CD14-positive monocyte (primary cell): ENCODE measurements around the gene TAGAP. TPM values are rescaled to one million over a fixed set of nuclear protein-coding genes. Genes with fewer than 3 reads are reported as not detected.
A peak's percentile ranks its signal among the peaks of the same experiment; 100 is the strongest.

Source experiments
- DNase-seq, 3 donors: peaks; one replicate each; pipeline ENCODE4 v3.0.0-alpha.2; 2011 to 2022
- H2AFZ ChIP-seq: 2 replicates; pipeline ENCODE4 v1.6.0; 2012; ENCODE audit warnings: mild to moderate bottlenecking, low read depth, low read length, inconsistent platforms; ENCODE audit not compliant: insufficient read depth, poor library complexity, severe bottlenecking
- H3K27ac ChIP-seq, 2 donors: 1 replicate in 1 of 2; 2 replicates in 1 of 2; pipeline ENCODE4 v1.5.1; 2012 to 2013; ENCODE audit warnings: low read length in 2 of 2, control low read depth in 1 of 2, inconsistent platforms in 1 of 2, low read depth in 1 of 2, mild to moderate bottlenecking in 1 of 2
- H3K27me3 ChIP-seq, 2 donors: one replicate each; pipeline versions ENCODE4 v1.6.0 to v1.6.1; 2011 to 2013; ENCODE audit warnings: low read length in 2 of 2; ENCODE audit not compliant: control insufficient read depth in 2 of 2, insufficient read depth in 2 of 2
- H3K36me3 ChIP-seq, 2 donors: replicated peaks in 1 of 2; 1 replicate in 1 of 2; 2 replicates in 1 of 2; pipeline versions ENCODE4 v1.5.1 to v1.6.1; 2012 to 2013; ENCODE audit warnings: low read length in 2 of 2, control low read depth in 1 of 2, inconsistent platforms in 1 of 2, mild to moderate bottlenecking in 1 of 2; ENCODE audit not compliant: insufficient read depth in 2 of 2, control insufficient read depth in 1 of 2
- H3K4me1 ChIP-seq, 2 donors: 1 replicate in 1 of 2; 2 replicates in 1 of 2; pipeline versions ENCODE4 v1.5.1 to v1.6.1; 2012 to 2013; ENCODE audit warnings: low read length in 2 of 2, control low read depth in 1 of 2, inconsistent platforms in 1 of 2, mild to moderate bottlenecking in 1 of 2, moderate library complexity in 1 of 2; ENCODE audit not compliant: insufficient read depth in 2 of 2, control insufficient read depth in 1 of 2
- H3K4me2 ChIP-seq: replicated peaks from 2 replicates; pipeline ENCODE3; 2012; ENCODE audit warnings: low read length, moderate library complexity, mild to moderate bottlenecking; ENCODE audit not compliant: poor library complexity, severe bottlenecking; ENCODE audit errors: extremely low read depth
- H3K4me3 ChIP-seq, 3 experiments: fragments of 200-600 bp in 1 of 3; sonication (generic) in 1 of 3; replicated peaks in 1 of 3; 1 replicate in 2 of 3; 2 replicates in 1 of 3; pipeline ENCODE4 v1.5.1; 2011 to 2013; ENCODE audit warnings: low read length in 3 of 3, mild to moderate bottlenecking in 3 of 3, control low read depth in 2 of 3, low read depth in 2 of 3, inconsistent platforms in 1 of 3, moderate library complexity in 1 of 3
- H3K79me2 ChIP-seq: 2 replicates; pipeline ENCODE4 v1.6.0; 2012; ENCODE audit warnings: mild to moderate bottlenecking, control low read depth, inconsistent platforms, low read length, moderate library complexity; ENCODE audit not compliant: insufficient read depth
- H3K9ac ChIP-seq: 2 replicates; pipeline ENCODE4 v1.6.0; 2017; ENCODE audit warnings: low read length, mild to moderate bottlenecking; ENCODE audit not compliant: insufficient read depth, poor library complexity, severe bottlenecking
- H3K9me3 ChIP-seq, 2 donors: replicated peaks in 1 of 2; 1 replicate in 1 of 2; 2 replicates in 1 of 2; pipeline versions ENCODE4 v1.5.1 to v1.6.1; 2012 to 2013; ENCODE audit warnings: low read length in 2 of 2, control low read depth in 1 of 2; ENCODE audit not compliant: control insufficient read depth in 1 of 2, insufficient read depth in 1 of 2
- H4K20me1 ChIP-seq: 2 replicates; pipeline ENCODE4 v1.6.0; 2012; ENCODE audit warnings: mild to moderate bottlenecking, low read length, control low read depth, moderate library complexity; ENCODE audit not compliant: insufficient read depth
- H3K27ac Mint-ChIP-seq, 7 donors: one replicate each; pipeline ENCODE4 v1.8.0; 2020; ENCODE audit warnings: mild to moderate bottlenecking in 7 of 7, mixed read lengths in 7 of 7, moderate library complexity in 6 of 7, inconsistent platforms in 2 of 7
- H3K27me3 Mint-ChIP-seq, 3 donors: one replicate each; pipeline ENCODE4 v1.8.0; 2021 to 2022; ENCODE audit warnings: low read depth in 3 of 3, mild to moderate bottlenecking in 3 of 3, mixed read lengths in 3 of 3, moderate library complexity in 3 of 3, inconsistent platforms in 1 of 3
- H3K36me3 Mint-ChIP-seq, 2 donors: one replicate each; pipeline ENCODE4 v1.8.0; 2020; ENCODE audit warnings: mixed read lengths in 2 of 2, inconsistent platforms in 1 of 2, mild to moderate bottlenecking in 1 of 2
- H3K4me1 Mint-ChIP-seq: one replicate; pipeline ENCODE4 v1.8.0; 2020; ENCODE audit warnings: mild to moderate bottlenecking, mixed read lengths
- H3K4me3 Mint-ChIP-seq, 2 donors: one replicate each; pipeline ENCODE4 v1.8.0; 2020; ENCODE audit warnings: mild to moderate bottlenecking in 2 of 2, mixed read lengths in 2 of 2, moderate library complexity in 1 of 2
- H3K9me3 Mint-ChIP-seq, 7 donors: one replicate each; pipeline ENCODE4 v1.8.0; 2020 to 2022; ENCODE audit warnings: mixed read lengths in 7 of 7, mild to moderate bottlenecking in 6 of 7, moderate library complexity in 6 of 7, inconsistent platforms in 2 of 7
- WGBS: methylation state at CpG from one replicate; pipeline ENCODE4 v1.1.5; 2013; ENCODE audit warnings: missing lambda C conversion rate; ENCODE audit not compliant: insufficient coverage; 5-methylcytosine and 5-hydroxymethylcytosine counted together
- intact Hi-C, 2 donors: fragments of 100-400 bp; cut with micrococcal nuclease; formaldehyde crosslinking; loops; one replicate each; pipeline versions ENCODE4 v1.15.0 to v1.15.1; 2023
- polyA plus RNA-seq, 3 donors: library from polyadenylated mRNA; depleted of rRNA in 1 of 3; unstranded in 2 of 3; stranded (reverse) in 1 of 3; fragments of 300-500 nt in 2 of 3; fragments of >200 nt in 1 of 3; fragmentation: Illumina TruSeq in 2 of 3; gene quantifications; 1 replicate in 2 of 3; 2 replicates in 1 of 3; pipeline ENCODE4 v1.2.3, GENCODE V29; 2012 to 2021
- TF ChIP-seq, protein P1 (sequence below): fragments of 200-600 bp; IDR thresholded peaks from one replicate; pipeline ENCODE4 v1.8.0; 2022; ENCODE audit warnings: antibody characterized with exemption, mild to moderate bottlenecking

TAGAP gene
- polyA plus RNA-seq, 3 donors = 51.9 to 299 (median 59.1) TPM

DNA sequence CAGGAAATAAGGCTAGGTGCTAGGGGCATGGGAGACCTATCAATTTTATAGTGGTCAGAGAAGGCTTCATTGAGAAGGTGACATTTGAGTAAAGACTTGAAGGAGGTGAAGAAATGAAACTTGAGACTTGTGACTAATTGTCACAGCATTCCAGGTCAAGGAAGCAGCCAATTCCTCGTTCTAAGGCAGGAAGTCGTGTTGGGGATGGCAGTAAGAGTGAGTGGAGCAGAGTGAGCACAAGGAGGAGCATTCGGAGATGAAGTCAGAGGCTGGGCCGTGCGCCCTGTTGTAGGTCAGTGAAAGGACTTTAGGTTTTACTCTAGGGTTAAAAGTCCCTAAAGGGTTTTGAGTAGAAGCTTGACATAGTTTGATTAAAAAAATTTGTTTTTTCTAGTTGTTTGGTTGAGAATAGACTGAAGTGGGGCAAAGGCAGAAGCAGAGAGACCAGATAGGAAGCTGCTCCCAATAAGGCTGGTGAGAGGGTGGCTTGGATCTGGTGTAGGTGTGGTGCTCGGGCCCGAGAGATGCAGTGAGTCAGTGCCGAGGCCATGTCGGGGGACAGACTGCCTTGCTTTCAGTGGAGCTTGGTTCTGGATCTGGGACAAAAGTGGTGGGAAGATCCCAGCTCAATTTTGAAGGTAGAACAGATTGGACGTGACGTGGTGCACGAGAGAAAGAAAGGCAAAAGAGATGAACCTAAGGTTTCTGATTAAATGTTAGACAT is 42.2 kb downstream of the TAGAP start:
- H4K20me1 ChIP-seq = no peaks in the 10 kb centered on the region
- no peak overlapping the region for H3K9ac ChIP-seq
- no peak overlapping the region for H2AFZ ChIP-seq
- no peaks in the 10 kb centered on the region for H3K9me3 ChIP-seq
- H3K27ac ChIP-seq = no peak overlapping the region
- H3K36me3 ChIP-seq = no peaks in the 10 kb centered on the region
- TF ChIP-seq, protein P1, sequence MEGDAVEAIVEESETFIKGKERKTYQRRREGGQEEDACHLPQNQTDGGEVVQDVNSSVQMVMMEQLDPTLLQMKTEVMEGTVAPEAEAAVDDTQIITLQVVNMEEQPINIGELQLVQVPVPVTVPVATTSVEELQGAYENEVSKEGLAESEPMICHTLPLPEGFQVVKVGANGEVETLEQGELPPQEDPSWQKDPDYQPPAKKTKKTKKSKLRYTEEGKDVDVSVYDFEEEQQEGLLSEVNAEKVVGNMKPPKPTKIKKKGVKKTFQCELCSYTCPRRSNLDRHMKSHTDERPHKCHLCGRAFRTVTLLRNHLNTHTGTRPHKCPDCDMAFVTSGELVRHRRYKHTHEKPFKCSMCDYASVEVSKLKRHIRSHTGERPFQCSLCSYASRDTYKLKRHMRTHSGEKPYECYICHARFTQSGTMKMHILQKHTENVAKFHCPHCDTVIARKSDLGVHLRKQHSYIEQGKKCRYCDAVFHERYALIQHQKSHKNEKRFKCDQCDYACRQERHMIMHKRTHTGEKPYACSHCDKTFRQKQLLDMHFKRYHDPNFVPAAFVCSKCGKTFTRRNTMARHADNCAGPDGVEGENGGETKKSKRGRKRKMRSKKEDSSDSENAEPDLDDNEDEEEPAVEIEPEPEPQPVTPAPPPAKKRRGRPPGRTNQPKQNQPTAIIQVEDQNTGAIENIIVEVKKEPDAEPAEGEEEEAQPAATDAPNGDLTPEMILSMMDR = no peak
- H3K4me3 ChIP-seq = no peak overlapping the region
- peaks cover 29 to 35% of the 10 kb centered on the region in 2 donors for H3K4me1 ChIP-seq
- H3K4me3 Mint-ChIP-seq = no peak overlapping the region
- 88% methylated on average over 9 of the region's 12 CpGs for WGBS
- no peaks in the 10 kb centered on the region for H3K9me3 Mint-ChIP-seq
- H3K79me2 ChIP-seq = peaks cover 16% of the 10 kb centered on the region
- intact Hi-C loops = loop anchor here in 1 of 2 donors (5.0 kb wide), 1 partner anchor 35 kb away; no protein-coding TSS in a partner anchor
- H3K27me3 Mint-ChIP-seq = peaks cover 0 to 1% (median 0%) of the 10 kb centered on the region in 3 donors
- H3K27me3 ChIP-seq = no peaks in the 10 kb centered on the region
- peaks cover 36% of the 10 kb centered on the region for H3K4me1 Mint-ChIP-seq
- no peak overlapping the region for H3K27ac Mint-ChIP-seq
- H3K36me3 Mint-ChIP-seq = peaks cover 7 to 12% of the 10 kb centered on the region in 2 donors
- no peak overlapping the region for H3K4me2 ChIP-seq
- DNase-seq = no peak

DNA sequence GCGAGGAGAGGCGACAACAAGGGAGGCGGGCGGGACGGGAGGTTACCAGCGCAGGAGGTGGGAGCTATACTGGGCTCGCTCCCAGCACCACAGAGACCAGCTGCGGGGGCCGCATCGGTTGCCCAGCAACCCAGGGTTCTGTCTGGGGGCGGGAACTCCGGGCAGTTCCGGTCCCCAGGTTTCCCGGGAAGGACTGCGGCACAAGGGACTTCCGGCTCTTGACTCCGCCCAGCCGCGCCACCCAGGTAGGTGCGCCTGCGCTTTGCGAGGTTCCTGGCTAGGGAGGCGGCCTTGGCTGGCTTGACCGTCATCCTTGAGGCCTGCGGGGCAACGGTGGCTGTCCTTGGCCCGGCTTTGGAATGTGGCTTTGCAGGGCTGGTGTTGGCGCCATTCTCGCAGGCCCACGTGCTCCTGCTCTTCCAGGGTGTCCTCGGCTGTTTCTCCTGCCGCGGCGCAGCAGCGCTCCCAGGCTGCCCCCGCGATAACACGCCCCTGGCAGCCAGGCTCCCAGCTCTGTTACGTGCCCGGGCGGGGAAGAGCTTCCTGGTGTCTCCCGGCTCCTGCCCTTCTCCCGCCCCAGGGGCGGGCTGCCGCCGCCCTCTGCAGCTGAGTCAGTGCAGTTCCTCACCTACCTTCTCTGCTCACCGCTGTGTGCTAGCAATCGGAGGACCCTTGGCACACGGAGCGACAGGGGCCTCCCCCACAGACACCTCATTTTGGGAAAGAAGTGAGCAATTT is 45.0 kb downstream of the TAGAP start, which contains the start of gene RSPH3:
Gene RSPH3 (minus strand): TSS at position 537 of the 738 bp plus-strand sequence. CDS start 652 bp downstream, outside the sequence.
- intact Hi-C loops = loop anchor here (5.0 to 10.0 kb wide), 2 partner anchors 37 to 125 kb away; no protein-coding TSS in a partner anchor
- Histone ChIP-seq H2AFZ (peak within 1 kb of the TSS; percentile 95), H4K20me1 (no peaks in the 10 kb centered on the region), H3K4me2 (peak within 1 kb of the TSS; percentile 94), H3K27ac (peak within 1 kb of the TSS; percentile 82 to 87), H3K79me2 (peaks cover 16% of the 10 kb centered on the region), H3K27me3 (no peaks in the 10 kb centered on the region), H3K36me3 (no peaks in the 10 kb centered on the region), H3K9ac (peak within 1 kb of the TSS; percentile 80), H3K4me3 (peak within 1 kb of the TSS; percentile 61 to 90 (median 80)), H3K9me3 (no peaks in the 10 kb centered on the region), H3K4me1 (peaks cover 34 to 48% of the 10 kb centered on the region in 2 donors)
- H3K36me3 Mint-ChIP-seq = peaks cover 11 to 15% of the 10 kb centered on the region in 2 donors
- peak; percentile 74 to 79 (median 75) for DNase-seq
- H3K27ac Mint-ChIP-seq = peak within 1 kb of the TSS; percentile 90 to 96 (median 95)
- H3K9me3 Mint-ChIP-seq = peaks cover 0 to 6% (median 3%) of the 10 kb centered on the region in 7 donors
- peaks cover 0 to 3% (median 1%) of the 10 kb centered on the region in 3 donors for H3K27me3 Mint-ChIP-seq
- TF ChIP-seq, protein P1 = no peak
- peak within 1 kb of the TSS; percentile 99 to 100 for H3K4me3 Mint-ChIP-seq
- WGBS = under 1% methylated on average over 46 of the region's 50 CpGs
- H3K4me1 Mint-ChIP-seq = peaks cover 43% of the 10 kb centered on the region
